ENCODE results near the gene PLA2G4F.
A peak's percentile ranks its signal among the peaks of the same experiment; 100 is the strongest.

The PLA2G4F gene

DNA sequence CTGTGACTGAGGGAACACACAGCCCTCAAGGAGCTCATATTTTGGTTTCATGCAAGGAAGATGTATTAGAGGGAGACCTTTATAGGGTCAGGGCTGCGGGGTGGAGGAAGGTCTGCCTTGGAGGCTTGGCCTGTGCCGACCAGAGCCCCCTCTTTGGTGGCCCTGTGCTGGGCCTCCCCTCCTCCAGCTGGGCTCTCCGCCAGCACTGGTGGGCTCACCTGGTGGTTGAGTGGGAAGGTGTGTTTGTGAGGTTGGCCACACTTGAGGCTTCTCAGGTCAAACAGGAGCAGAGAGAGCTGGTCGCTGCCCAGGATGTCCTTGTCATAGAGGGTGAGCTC is 2.6 kb downstream of the PLA2G4F start:
- Histone ChIP-seq H3K27ac (ENCODE audit: low read depth, low read length) (no peak overlapping the region), H3K4ac (ENCODE audit: low read depth, low read length) (no peak overlapping the region), H3K4me2 (ENCODE audit: low read length) (no peak overlapping the region), H2BK12ac (ENCODE audit: low read length) (no peak overlapping the region), H3K9me3 (ENCODE audit: insufficient read depth, low read depth, low read length) (no peaks in the 10 kb centered on the region), H2BK120ac (ENCODE audit: insufficient read depth, low read length, poor library complexity) (no peak overlapping the region), H3K9ac (ENCODE audit: low read length) (no peak overlapping the region), H3K18ac (ENCODE audit: low read length) (no peak overlapping the region), H2AFZ (ENCODE audit: insufficient read depth, low read length, poor library complexity) (no peak overlapping the region), H4K91ac (ENCODE audit: low read depth, low read length) (no peak overlapping the region), H3K79me2 (ENCODE audit: control insufficient read depth, insufficient read depth, low read length, poor library complexity) (no peaks in the 10 kb centered on the region), H3K27me3 (ENCODE audit: insufficient read depth, low read length) (no peaks in the 10 kb centered on the region), H3K23ac (ENCODE audit: low read length) (no peak overlapping the region), H3K79me1 (ENCODE audit: low read length) (no peaks in the 10 kb centered on the region), H3K4me1 (ENCODE audit: control insufficient read depth in 1 of 2, insufficient read depth in 2 of 2, low read length in 2 of 2) (peaks cover 14% of the 10 kb centered on the region in 2 experiments), H3K14ac (ENCODE audit: low read length) (no peak overlapping the region), H3K4me3 (ENCODE audit: low read depth, low read length) (no peak overlapping the region), H4K8ac (ENCODE audit: low read depth, low read length) (no peak overlapping the region), H2BK5ac (ENCODE audit: low read depth, low read length, poor library complexity) (no peak overlapping the region), H3K36me3 (ENCODE audit: control insufficient read depth in 1 of 2, insufficient read depth in 2 of 2, low read length in 2 of 2) (peaks cover 1 to 2% of the 10 kb centered on the region in 2 experiments), H2AK5ac (ENCODE audit: low read length) (peak overlapping the region; percentile 10), H4K12ac (ENCODE audit: low read depth, low read length) (no peak overlapping the region)
- no peak for DNase-seq
- WGBS (ENCODE audit: extremely low coverage, insufficient coverage, insufficient read length): no CpG with 5 or more reads among the region's 4 CpGs

DNA sequence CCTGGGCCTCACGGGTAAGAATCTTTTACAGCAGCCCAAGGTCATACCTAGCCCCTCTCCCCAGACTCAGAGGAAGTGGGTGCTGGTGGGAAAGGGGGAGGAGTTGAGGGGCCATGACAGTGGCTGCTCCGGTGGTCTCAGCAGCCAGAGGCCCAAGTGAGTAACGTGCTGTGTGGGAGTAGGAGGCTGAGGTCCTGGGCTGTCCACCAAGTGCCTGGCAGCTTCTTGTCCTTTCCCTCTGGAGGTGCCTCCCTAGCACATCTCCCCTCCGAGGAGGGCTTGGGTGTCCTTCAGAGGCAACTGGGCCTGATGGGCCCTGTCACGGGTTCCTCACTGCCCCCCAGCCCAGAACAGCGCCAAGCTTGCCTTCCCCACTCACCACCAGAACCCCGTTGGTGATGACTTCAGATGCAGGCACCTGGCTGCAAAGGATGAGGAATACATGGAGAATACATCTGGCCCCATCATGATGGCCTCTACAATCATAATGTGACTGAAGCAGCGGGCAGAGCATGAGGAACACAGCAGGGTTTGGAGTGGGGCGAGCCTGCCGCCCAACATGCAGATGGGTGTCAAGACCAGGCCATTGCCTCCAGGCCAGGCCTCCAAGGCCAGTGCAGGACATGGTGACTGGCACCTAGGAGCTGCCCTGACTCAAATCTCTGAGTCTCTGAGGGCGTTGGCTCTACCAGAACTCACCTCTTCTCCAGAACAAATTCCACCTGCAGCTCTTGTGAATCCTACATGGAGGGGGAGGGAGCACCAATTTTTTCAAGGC is 3.3 kb downstream of the PLA2G4F start:
- WGBS (ENCODE audit: extremely low coverage, insufficient coverage, insufficient read length): no CpG with 5 or more reads among the region's 11 CpGs
- Histone ChIP-seq H3K4me2 (ENCODE audit: low read length) (no peak overlapping the region), H3K79me1 (ENCODE audit: low read length) (no peaks in the 10 kb centered on the region), H3K27ac (ENCODE audit: low read depth, low read length) (no peak overlapping the region), H4K8ac (ENCODE audit: low read depth, low read length) (no peak overlapping the region), H2AK5ac (ENCODE audit: low read length) (no peak overlapping the region), H3K79me2 (ENCODE audit: control insufficient read depth, insufficient read depth, low read length, poor library complexity) (no peaks in the 10 kb centered on the region), H3K36me3 (ENCODE audit: control insufficient read depth in 1 of 2, insufficient read depth in 2 of 2, low read length in 2 of 2) (no peaks in the 10 kb centered on the region), H3K18ac (ENCODE audit: low read length) (no peak overlapping the region), H2BK5ac (ENCODE audit: low read depth, low read length, poor library complexity) (no peak overlapping the region), H4K91ac (ENCODE audit: low read depth, low read length) (no peak overlapping the region), H3K9me3 (ENCODE audit: insufficient read depth, low read depth, low read length) (no peaks in the 10 kb centered on the region), H3K4ac (ENCODE audit: low read depth, low read length) (no peak overlapping the region), H3K9ac (ENCODE audit: low read length) (no peak overlapping the region), H3K27me3 (ENCODE audit: insufficient read depth, low read length) (no peaks in the 10 kb centered on the region), H3K23ac (ENCODE audit: low read length) (no peak overlapping the region), H3K4me1 (ENCODE audit: control insufficient read depth in 1 of 2, insufficient read depth in 2 of 2, low read length in 2 of 2) (peaks cover 19% of the 10 kb centered on the region in 2 experiments), H2BK12ac (ENCODE audit: low read length) (no peak overlapping the region), H3K4me3 (ENCODE audit: low read depth, low read length) (no peak overlapping the region), H2AFZ (ENCODE audit: insufficient read depth, low read length, poor library complexity) (no peak overlapping the region), H2BK120ac (ENCODE audit: insufficient read depth, low read length, poor library complexity) (no peak overlapping the region), H3K14ac (ENCODE audit: low read length) (no peak overlapping the region), H4K12ac (ENCODE audit: low read depth, low read length) (no peak overlapping the region)
- DNase-seq: no peak

DNA sequence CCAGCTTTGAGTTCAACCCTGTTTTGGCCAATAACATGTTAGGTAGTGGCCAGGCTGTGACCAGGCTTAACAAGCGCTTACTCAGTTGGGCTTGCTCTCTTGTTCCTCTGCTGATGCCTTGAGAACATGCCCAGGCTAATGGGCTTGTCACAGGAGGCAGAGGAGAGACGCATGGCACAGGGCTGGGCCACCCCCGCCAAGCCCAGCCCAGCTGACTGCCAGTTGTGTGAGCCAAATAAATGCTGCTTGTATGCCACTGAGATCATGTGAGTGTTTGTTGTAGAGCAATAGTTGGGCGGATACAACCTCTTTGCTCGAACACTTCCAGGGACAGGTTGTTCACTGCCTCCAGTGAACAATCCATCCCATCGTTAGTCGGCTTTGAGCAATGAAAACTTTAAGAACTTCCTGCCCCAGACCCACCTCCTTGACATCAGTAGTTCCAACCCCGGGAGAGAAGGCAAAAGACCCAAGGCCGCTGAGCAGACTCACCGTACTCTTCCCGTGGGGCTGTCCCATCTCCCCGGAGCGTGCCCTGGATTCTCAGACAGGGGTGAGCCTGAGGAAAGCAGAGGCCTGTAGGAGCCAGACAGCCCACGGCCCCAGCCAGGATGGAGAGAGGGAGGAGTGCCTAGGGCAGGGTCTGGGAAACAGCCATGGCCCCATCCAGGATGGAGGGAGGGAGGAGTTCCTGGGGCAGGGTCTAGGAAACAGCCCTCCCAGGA is 4.1 kb downstream of the PLA2G4F start:
- Histone ChIP-seq H3K36me3 (ENCODE audit: control insufficient read depth in 1 of 2, insufficient read depth in 2 of 2, low read length in 2 of 2) (no peaks in the 10 kb centered on the region), H4K91ac (ENCODE audit: low read depth, low read length) (no peak overlapping the region), H2BK120ac (ENCODE audit: insufficient read depth, low read length, poor library complexity) (no peak overlapping the region), H4K12ac (ENCODE audit: low read depth, low read length) (no peak overlapping the region), H3K4me3 (ENCODE audit: low read depth, low read length) (no peak overlapping the region), H3K27ac (ENCODE audit: low read depth, low read length) (no peak overlapping the region), H3K4ac (ENCODE audit: low read depth, low read length) (no peak overlapping the region), H3K18ac (ENCODE audit: low read length) (no peak overlapping the region), H3K14ac (ENCODE audit: low read length) (no peak overlapping the region), H2AFZ (ENCODE audit: insufficient read depth, low read length, poor library complexity) (no peak overlapping the region), H3K9ac (ENCODE audit: low read length) (no peak overlapping the region), H3K27me3 (ENCODE audit: insufficient read depth, low read length) (no peaks in the 10 kb centered on the region), H3K79me2 (ENCODE audit: control insufficient read depth, insufficient read depth, low read length, poor library complexity) (no peaks in the 10 kb centered on the region), H2BK5ac (ENCODE audit: low read depth, low read length, poor library complexity) (no peak overlapping the region), H4K8ac (ENCODE audit: low read depth, low read length) (no peak overlapping the region), H2AK5ac (ENCODE audit: low read length) (no peak overlapping the region), H3K4me1 (ENCODE audit: control insufficient read depth in 1 of 2, insufficient read depth in 2 of 2, low read length in 2 of 2) (peaks cover 19% of the 10 kb centered on the region in 2 experiments), H2BK12ac (ENCODE audit: low read length) (no peak overlapping the region), H3K9me3 (ENCODE audit: insufficient read depth, low read depth, low read length) (no peaks in the 10 kb centered on the region), H3K4me2 (ENCODE audit: low read length) (no peak overlapping the region), H3K23ac (ENCODE audit: low read length) (no peak overlapping the region), H3K79me1 (ENCODE audit: low read length) (no peaks in the 10 kb centered on the region)
- no CpG with 5 or more reads among the region's 14 CpGs for WGBS (ENCODE audit: extremely low coverage, insufficient coverage, insufficient read length)
- no peak for DNase-seq

DNA sequence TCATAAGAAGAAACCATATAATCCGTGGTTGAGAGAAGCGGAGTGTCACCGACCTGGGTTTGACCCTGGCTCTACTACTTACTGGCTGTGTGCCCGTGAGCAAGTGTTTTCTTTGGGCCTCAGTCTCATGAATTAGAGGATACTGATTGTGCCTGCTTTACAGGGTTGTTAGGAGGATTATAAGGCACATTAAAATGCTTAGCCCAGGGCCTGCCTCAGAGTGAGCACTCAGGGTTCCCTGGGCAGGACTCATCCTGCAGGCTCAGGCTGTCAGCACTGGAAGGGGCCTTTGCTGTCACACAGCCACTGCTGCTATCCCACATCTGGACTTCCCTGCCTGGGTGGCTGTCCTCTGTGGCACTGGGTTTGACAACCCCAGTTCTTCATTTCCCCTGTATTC is 4.7 kb downstream of the PLA2G4F start:
- Histone ChIP-seq H3K4me1 (ENCODE audit: control insufficient read depth in 1 of 2, insufficient read depth in 2 of 2, low read length in 2 of 2) (peaks cover 18 to 19% of the 10 kb centered on the region in 2 experiments), H3K23ac (ENCODE audit: low read length) (no peak overlapping the region), H2AK5ac (ENCODE audit: low read length) (no peak overlapping the region), H2BK120ac (ENCODE audit: insufficient read depth, low read length, poor library complexity) (no peak overlapping the region), H3K4ac (ENCODE audit: low read depth, low read length) (no peak overlapping the region), H3K79me2 (ENCODE audit: control insufficient read depth, insufficient read depth, low read length, poor library complexity) (no peaks in the 10 kb centered on the region), H3K27ac (ENCODE audit: low read depth, low read length) (no peak overlapping the region), H2BK5ac (ENCODE audit: low read depth, low read length, poor library complexity) (no peak overlapping the region), H3K9me3 (ENCODE audit: insufficient read depth, low read depth, low read length) (no peaks in the 10 kb centered on the region), H3K27me3 (ENCODE audit: insufficient read depth, low read length) (no peaks in the 10 kb centered on the region), H2AFZ (ENCODE audit: insufficient read depth, low read length, poor library complexity) (no peak overlapping the region), H3K4me3 (ENCODE audit: low read depth, low read length) (no peak overlapping the region), H4K91ac (ENCODE audit: low read depth, low read length) (no peak overlapping the region), H3K79me1 (ENCODE audit: low read length) (no peaks in the 10 kb centered on the region), H3K18ac (ENCODE audit: low read length) (no peak overlapping the region), H3K9ac (ENCODE audit: low read length) (no peak overlapping the region), H3K36me3 (ENCODE audit: control insufficient read depth in 1 of 2, insufficient read depth in 2 of 2, low read length in 2 of 2) (no peaks in the 10 kb centered on the region), H3K4me2 (ENCODE audit: low read length) (no peak overlapping the region), H4K8ac (ENCODE audit: low read depth, low read length) (no peak overlapping the region), H3K14ac (ENCODE audit: low read length) (no peak overlapping the region), H4K12ac (ENCODE audit: low read depth, low read length) (no peak overlapping the region), H2BK12ac (ENCODE audit: low read length) (no peak overlapping the region)
- DNase-seq: no peak
- WGBS (ENCODE audit: extremely low coverage, insufficient coverage, insufficient read length): no CpG with 5 or more reads among the region's 4 CpGs
